SH-SY5Y (cell line): Measurements from ENCODE around the gene TSSC4.

Experiments
- GATA2 ChIP-seq: IDR thresholded peaks from 2 replicates; pipeline ENCODE4 v1.6.1; 2011; ENCODE audit warnings: mild to moderate bottlenecking, low read depth, low read length
- GATA3 ChIP-seq: IDR thresholded peaks from 2 replicates; pipeline ENCODE4 v1.6.1; 2011; ENCODE audit warnings: low read depth, mild to moderate bottlenecking, low read length, moderate library complexity

- TF ChIP-seq GATA2 (no peak), GATA3 (no peak)
Measured at GRCh38 chr11:2432171-2432621, 31.6 kb downstream of the TSSC4 start.
